GM20431 (cell line): Measurements from ENCODE around the gene ATRIP.

Source experiments
- in situ Hi-C: fragments of 300-500 bp; cut with MseI, MboI; formaldehyde crosslinking; loops from one replicate; pipeline ENCODE4 v1.15.0; 2020; ENCODE audit warnings: low sequenced_read_pairs; ENCODE audit not compliant: unreplicated experiment

The ATRIP gene

DNA sequence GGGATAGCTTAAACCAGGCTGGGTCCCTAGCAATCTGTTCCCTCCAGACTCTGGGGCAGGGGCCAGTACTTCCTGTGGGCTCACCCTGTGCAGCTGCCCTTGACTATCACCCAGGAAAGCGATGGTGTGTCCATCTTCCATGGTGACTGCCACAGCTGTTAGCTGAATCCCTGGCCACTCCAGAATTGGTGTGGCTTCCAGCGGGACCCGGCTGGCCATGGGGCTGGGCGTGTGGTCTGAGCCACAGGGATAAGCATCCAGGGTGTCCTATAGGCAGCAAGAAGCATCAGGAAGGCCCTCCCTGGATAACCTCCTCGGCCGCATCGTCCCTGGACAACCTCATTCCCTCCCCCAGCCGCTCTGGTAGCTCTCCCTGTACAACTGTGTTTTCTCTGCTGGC, 23.9 kb upstream of the ATRIP start:
- in situ Hi-C loops = no loop called here

DNA sequence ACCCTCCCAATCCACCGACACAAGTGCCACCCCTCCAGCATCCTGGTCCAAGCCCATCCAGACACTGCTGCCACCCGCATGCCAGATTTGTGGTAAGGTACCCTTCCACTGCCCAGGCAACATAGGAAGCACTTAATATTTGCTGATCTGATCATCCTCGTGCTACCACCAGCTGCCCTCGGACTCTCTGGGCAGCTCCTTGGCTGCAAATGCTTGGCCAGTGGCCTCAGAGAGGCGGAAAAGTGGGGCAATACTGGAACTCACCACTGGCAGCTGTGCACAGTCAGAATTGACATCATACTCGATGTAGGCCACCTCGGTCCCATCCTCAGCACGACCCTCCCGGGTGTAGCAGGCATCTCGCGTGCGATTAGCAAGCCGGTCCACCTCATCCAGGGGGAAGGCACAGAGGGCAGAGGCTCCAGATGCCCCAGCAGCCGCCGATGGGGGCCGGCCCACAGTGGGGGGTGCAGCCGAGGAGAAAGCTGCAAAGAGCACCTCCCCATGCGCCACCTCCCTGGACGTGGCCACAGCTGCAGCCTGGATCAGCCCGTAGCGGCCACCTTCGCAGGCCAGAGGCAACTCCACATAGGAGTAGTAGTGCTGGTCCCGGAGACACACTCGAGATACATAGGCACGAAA, 23.2 kb upstream of the ATRIP start:
- in situ Hi-C loops = no loop called here

DNA sequence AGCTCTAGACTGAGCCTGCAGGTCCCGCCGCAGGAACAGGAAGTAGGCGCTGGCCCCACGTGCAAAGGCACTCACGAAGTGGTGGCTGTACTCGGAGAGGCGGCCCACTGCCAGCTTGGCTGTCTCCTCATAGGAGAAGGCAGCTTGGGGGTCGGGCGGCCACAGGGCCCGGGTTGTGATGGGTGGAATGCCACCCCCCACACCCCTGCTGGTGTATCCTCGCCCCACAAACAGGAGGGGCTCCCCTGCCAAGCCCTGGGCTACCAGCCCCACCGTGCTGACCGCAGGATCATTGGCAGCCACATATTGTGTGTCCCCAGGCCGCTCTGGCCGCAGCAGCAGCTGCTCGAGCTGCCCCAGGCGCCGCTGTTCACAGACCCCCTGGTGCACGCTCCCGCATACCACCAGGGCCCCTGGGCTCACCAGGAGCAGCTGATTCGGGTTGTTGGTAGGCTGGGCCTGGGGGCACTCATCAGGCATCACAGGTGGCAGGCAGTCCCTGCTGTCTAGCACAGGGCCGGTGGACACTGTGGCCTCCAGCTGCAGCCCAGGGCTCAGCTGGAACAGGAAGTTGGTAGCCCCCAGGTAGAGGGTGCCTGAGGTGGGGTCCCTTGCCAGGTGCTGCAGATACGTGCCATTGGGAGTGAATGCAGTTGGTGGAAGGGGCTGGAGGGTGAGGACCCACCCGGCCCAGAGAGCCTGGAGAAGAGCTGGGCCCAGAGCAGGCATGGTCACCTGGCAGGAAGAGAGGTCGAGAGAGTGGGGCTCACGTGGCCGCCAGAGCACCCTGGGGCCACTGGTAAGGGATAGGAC, 22.4 kb upstream of the ATRIP start:
- in situ Hi-C loops = no loop called here

DNA sequence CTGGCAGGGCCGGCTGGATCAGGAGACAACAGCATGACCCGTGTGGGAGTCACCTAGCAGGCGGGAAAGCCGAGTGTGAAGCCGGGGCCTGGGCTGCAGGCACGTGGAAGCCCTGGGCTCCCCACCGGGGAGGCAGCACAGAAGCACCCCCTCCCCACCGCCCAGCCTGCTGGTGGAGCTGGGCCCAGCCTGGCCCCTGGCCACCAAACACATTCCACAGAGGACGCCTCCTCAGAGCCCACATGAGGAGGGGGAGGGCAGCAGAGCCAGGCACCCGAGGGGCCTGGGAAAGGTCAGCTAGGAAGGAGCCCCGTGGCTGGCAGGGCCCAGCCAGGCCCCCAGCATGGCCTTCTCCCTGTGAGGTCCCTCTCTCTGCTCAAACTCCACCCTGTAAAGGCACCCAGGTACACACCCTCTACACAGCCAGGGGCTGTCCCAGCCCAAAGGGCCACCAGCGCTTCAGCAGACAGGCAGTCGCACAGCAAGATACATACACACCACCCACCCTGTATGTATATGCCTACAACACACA, 21.2 kb upstream of the ATRIP start:
- in situ Hi-C loops = no loop called here

DNA sequence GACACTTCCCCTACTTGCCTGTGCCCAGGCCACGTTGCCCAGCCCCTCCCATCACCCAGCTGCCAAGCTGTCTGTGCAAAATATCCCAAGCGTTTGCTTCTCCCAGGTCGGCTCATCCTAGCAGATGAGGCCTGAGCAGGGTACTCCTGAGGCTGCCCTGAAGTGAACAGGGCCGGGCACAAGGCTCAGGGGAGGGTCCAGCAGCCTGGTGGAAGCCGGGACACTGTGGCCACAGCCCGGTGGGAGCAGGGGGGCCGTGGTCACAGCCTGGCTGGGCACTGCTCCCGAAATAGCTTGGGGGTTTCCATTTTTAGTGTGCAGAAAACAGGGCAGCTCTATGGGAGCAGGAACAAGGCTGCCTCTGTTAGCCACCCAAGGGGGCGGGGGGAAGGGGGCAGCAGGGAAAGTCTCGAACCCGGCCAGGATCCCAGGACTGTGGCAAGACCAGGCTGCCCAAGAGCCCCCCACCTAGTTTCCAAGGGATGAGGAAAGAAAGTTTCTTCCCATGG, 20.1 kb upstream of the ATRIP start:
- in situ Hi-C loops = no loop called here

DNA sequence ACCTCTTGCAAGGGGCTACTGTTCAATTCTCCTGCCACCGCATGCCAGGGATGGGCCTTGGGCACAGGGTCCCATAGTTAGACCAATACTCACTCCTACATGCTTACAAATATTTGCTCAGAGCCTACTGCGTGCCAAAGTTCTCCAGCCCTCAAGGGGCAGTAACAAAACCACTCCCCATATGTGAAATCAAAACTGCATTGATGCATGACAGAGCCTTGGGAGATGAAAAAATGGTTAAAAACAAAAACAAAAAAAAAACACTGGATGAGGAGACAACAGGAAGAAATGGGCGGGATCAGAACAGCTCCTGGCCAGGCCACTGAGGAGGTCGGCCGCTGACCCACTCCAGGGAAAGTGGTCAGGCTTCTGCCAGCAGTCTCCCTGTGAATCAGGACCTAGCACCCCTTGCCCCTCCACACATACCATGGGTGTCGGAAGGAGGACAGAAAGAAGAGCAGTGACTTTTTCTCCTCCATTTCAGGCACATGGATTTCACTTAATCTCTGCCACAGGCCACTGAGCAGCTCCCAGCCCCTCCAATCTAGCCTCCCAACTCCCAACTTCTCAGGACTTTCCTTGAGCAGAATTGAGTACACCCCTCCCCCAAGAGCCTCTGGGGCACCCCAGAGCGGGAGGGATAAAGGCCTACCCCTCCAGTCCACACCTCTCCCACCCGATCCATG, 19.4 kb upstream of the ATRIP start:
- in situ Hi-C loops = no loop called here

DNA sequence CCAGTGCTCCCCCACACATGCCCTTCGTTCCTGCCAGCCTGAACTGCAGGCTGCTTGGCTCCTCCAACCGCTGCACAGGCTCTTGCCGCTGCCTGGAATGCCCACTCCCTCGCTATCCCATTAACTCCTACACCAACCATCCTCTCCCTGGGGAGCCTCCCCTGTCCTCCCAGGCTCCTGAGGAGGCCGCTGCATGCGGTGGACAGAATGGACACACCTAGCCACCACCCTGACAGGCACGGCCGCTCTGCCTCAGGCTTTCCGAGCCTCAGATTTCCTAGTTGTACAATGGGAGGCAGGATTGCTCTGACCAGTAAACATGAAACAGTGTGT, 18.9 kb upstream of the ATRIP start:
- in situ Hi-C loops = no loop called here

DNA sequence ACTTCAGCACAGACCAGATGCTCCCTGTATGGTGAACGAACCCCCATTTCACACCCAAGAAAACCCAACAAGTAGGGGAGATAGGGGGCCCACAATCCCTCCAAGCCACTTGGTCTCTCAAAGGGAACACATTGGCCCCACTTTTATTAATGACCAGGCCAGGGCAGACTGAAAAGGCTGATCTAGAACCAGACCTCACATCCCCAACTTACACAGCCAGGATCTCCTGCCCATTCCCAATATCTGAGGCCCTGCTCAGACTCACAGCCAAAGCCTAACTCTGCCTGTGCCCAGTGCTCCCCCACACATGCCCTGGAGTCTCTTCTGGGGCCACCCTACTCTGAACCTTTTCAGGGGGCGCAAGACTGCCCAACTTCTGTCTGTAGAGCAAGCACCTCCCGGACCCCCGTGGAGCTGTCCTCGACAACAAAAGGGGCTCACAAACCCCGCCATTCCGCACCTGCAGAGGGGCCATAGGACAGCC, 18.4 kb upstream of the ATRIP start:
- in situ Hi-C loops = no loop called here

DNA sequence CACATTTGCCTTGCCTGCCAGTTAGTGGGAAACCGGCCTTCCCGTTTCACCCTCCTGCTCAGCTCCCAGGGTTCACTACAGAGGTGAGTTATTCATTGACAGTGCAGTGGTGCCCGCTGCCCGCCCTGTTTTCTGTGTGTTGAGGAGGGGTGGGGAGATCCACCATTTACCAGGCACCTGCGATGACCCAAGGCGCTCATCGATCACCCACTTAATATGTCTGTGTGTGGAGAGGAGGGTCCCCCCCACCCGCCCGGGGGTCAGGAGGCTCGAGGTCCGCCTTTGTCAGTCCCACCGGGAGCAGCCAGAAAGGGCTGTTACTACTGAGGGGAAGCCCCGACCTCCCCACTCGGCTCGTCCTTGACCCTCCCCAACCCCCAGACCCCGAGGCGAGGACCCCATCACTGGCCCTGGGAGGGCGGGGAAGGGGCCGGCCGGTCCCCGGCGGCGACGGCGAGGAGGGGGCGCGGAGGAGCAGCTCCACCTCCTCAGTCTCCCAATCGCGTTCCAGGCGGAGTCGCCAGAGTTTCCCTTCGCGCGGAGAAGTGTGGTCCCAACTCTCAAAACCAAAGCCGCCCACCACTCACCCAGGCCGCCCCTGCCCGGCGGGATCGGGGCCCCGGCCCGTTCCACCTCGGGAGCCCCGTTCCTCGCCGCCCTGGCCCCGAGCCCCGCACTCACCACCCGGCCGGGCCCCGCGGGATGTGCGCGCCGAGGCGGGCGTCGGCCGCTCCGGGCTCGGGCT, 17.8 kb upstream of the ATRIP start:
- in situ Hi-C loops = no loop called here

DNA sequence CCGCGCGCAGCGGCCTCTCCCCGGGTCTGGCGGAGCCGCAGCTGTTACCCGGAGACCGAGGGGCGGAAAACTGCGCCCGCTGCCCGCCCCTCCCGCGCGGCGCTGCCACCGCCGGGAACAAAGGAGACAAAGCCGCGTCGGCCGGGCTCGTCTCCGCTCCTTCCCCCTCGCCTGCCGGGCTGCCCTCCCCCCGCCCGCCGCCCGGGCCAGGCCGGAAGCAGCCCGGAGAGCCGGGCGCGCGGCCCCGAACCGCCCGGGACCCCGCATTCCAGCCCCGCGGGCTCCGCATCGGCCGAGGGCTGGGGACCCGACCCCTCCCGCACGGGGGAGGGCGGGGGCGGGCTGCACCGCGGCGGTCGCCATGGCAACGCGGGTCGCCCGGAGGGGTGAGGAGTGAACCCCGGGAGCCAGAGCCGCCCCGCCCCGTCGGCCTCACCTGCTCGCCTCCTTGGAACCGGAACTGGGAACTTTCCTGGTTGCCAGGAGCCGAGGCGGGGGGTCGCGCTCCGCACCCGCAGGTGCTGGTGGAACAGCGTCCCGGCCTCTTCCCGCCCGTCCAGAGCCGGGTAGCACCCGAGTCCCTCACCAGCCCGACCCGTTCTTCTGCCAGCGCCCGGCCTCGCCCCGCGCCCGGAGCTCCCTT, 17.1 kb upstream of the ATRIP start:
- in situ Hi-C loops = no loop called here

DNA sequence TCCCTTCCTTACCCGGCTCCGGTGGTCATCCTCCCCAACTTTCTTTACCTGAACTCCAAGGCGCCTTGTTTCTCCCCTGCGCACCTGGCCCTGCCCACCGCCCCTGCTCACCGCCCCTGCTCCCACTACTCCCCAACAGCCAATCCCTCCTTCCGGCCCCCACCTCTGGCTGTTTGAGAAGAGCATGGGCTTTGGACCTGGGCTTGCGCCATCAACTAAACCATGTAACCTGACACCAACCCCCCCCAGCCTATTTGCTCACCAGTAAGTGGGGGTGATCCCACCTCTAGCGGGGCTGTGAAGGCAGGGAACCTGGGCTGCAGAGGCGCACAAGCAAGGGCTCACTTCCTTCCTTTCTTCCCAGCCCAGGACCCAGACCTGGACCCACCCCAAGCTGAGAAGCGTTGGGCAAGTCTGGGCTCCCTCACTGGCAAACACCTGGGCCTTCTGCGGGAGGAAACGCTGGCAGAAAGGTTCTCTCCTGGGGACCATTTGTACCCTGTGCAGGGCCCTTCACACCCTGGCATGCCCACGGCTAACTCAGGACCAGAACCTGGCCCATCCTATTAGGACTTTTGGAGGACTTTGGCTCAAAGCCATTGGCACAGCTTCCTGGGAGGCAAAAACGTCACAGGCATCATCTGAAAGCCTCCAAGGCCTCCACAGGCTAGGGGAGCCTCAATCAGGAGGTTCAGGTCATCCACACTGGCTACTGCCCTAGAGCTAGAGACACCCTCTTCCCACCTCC, 16.4 kb upstream of the ATRIP start, which contains the start of gene PLXNB1:
PLXNB1 (minus strand) TSS at position 127 of the 748 bp plus-strand sequence. CDS start 5,475 bp downstream, outside the sequence.
- in situ Hi-C loops = loop anchor here (10.0 kb wide), 1 partner anchor 195 kb away; no protein-coding TSS in a partner anchor

DNA sequence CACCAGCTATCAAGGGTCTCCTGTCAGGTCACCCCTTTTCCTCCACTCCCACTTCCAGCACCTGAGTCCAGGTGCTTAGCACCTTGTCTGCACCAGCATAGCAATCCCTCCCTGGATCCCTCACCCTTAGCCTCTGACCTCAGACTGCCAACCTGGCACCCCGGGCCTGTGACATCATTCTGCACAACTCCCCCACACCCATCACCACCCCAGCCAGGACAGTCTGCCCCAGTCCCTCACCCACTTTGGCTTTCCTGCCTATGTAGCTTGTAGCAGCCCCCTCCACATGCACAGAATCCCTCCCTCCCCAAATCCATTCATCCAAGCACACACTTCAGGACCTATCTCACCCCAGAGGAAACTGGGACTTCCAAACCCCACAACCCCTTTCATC, 15.8 kb upstream of the ATRIP start:
- in situ Hi-C loops = loop anchor here (10.0 kb wide), 1 partner anchor 196 kb away; no protein-coding TSS in a partner anchor

DNA sequence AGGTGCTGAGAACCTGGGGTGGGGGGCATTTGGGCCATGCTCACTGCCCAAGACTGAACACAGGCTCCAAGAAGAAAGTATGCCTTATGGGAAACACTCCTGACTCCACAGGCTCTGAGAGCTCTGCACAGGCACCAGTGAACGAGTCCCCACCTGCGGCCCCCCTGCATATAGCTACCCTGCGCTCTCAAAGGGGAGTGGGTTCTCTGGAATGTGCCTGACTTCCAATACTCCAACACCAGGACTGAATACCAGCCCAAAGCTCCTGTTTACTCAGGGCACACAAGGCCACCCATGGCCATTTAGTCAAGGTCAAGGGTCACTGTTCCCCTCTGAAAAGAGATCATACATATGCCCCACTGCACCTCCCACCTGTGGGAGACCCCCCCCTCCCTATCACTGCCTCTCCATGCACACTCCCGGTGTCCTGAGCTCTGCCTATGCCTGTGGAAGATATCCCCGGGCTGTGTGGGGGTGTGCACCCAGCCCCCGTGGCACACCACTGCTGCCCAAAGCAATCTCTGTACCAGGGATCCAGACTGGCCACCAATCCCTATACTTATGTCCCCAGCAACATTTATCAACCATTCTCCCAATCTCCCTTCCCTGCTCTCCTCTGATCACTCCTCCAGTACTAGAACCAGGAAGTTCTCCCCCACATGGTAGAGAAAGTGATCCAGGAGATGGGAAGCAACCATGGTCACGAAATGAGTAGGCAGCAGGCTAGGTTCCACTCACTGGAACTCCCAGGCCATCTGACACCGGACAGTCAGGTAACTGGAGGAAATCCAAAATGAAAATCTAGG, 15.1 kb upstream of the ATRIP start:
- in situ Hi-C loops = loop anchor here (10.0 kb wide), 1 partner anchor 197 kb away; no protein-coding TSS in a partner anchor

DNA sequence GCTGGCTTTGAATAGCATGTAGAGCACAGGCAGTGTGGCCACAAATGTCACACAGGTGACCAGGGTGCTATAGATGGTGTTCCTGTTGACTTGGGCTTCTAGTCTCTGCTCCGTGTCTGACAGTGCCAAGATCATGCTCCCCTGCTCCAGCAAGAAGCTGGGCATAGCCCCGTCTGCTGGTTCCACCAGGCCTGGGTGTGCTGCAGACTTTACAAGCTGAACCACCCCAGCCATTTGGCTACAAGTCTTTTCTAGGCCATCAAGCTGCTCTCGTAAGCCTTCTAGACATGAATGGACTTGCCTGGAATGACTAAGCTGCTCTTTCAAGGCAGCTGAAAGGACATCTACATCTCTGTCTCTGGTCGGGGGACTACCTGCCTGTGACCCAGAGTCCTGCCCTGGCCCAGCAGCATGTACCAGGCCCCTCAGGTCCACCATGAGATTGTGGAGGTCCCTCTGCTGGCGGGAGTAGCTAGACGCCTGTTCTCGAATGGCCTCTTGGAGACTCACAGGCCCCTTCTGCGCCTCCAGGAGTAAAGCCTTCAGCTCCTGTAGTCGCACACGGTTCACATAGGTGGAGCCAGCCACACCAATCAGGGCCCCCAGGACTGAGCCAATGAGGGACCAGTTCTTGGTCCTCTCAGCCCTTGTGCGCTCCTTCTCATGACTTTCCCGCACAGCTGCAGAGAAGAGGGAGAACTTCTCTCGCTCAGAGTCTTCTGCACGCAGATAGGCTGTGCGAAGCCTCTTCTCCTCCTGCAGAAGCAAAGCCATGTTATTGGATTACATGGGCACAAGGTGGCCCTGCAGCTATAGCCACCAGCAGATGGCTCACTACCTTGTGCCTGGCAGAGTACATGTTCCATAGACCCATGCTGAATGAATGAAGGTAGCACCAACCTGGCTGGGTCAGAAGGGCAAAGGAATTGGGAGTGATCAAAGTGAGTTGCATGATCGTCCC, 13.8 kb upstream of the ATRIP start:
- in situ Hi-C loops = loop anchor here (10.0 kb wide), 1 partner anchor 198 kb away; no protein-coding TSS in a partner anchor

DNA sequence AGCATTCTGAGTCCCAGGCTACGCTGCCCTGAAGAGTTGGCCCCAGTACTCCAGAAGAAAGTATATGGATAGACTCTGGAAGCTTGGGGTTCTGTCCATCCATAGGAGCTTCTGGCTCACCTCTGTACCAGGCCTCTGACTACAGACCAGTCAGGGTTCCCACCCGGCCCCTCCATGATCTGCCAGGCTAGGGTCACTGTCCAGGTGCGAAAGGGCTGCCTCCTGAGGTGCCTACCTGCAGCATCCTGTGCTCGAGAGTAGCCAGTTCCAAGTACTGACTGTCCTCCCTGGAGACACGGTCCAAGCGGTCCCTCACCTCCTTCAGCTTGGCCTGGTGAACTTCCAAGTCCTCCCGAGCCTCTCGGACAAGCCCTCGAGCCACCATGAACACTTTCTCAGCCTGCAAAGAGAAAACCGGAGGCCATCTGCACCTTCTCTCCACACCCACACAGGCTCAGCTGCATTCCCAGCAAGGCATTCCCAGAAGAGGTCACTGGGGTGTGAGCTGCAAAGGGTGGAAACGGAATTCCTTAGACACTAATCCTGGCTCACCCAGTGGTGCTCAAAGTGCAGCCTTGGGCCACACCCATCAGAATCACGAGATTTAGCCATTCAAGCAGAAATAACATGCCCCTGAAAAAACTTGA, 12.9 kb upstream of the ATRIP start:
- in situ Hi-C loops = loop anchor here (10.0 kb wide), 1 partner anchor 199 kb away; no protein-coding TSS in a partner anchor
